NT2/D1 (cell line): ENCODE data around the gene COL8A1.

Experiments used
- SUZ12 ChIP-seq: IDR thresholded peaks from 2 replicates; pipeline ENCODE4 v1.6.1; 2011; ENCODE audit not compliant: insufficient read length, insufficient read depth; ENCODE audit errors: extremely low read depth
- YY1 ChIP-seq: IDR thresholded peaks from 2 replicates; pipeline ENCODE4 v1.6.1; 2011; ENCODE audit not compliant: insufficient read length, insufficient read depth
- ZNF274 ChIP-seq: IDR thresholded peaks from 2 replicates; pipeline ENCODE4 v1.6.1; 2011; ENCODE audit warnings: mild to moderate bottlenecking, low read depth, low read length

- TF ChIP-seq SUZ12 (no peak), YY1 (no peak), ZNF274 (no peak)
Observed at GRCh38 chr3:99686469-99686868, 48.1 kb downstream of the COL8A1 start.
